Aorta (tissue), 5 donors: ENCODE measurements around the gene RFWD3. TPM values are rescaled to one million over a fixed set of nuclear protein-coding genes. Genes with fewer than 3 reads are reported as not detected.

Source experiments
- ATAC-seq: fragments of 200-7000 bp; cut with Tn5 transposase; one replicate; pipeline ENCODE4 v1.9.1; 2022; ENCODE audit warnings: moderate library complexity; ENCODE audit not compliant: low FRiP score
- DNase-seq, 2 donors: peaks; one replicate each; pipeline ENCODE4 v3.0.0-alpha.2; 2020
- H3K27ac ChIP-seq, 2 donors: one replicate each; pipeline ENCODE4 v1.5.1; 2013; ENCODE audit warnings: low read length in 2 of 2, mild to moderate bottlenecking in 2 of 2, moderate library complexity in 2 of 2, control low read depth in 1 of 2, inconsistent platforms in 1 of 2, low read depth in 1 of 2
- H3K27me3 ChIP-seq, 2 donors: one replicate each; pipeline ENCODE4 v1.6.1; 2013; ENCODE audit warnings: control low read depth in 1 of 2, low read length in 1 of 2, mild to moderate bottlenecking in 1 of 2, moderate library complexity in 1 of 2; ENCODE audit not compliant: insufficient read depth in 2 of 2, control insufficient read depth in 1 of 2
- H3K36me3 ChIP-seq, 2 donors: one replicate each; pipeline ENCODE4 v1.6.1; 2013; ENCODE audit warnings: control low read depth in 1 of 2, low read length in 1 of 2, mild to moderate bottlenecking in 1 of 2; ENCODE audit not compliant: insufficient read depth in 2 of 2, control insufficient read depth in 1 of 2
- H3K4me1 ChIP-seq, 2 donors: one replicate each; pipeline ENCODE4 v1.6.1; 2013; ENCODE audit warnings: low read length in 2 of 2, control low read depth in 1 of 2, mild to moderate bottlenecking in 1 of 2, moderate library complexity in 1 of 2; ENCODE audit not compliant: insufficient read depth in 2 of 2, control insufficient read depth in 1 of 2
- H3K4me3 ChIP-seq, 2 donors: one replicate each; pipeline ENCODE4 v1.5.1; 2013; ENCODE audit warnings: low read length in 2 of 2, control low read depth in 1 of 2, mild to moderate bottlenecking in 1 of 2
- H3K9me3 ChIP-seq: one replicate; pipeline ENCODE4 v1.6.1; 2013; ENCODE audit warnings: mild to moderate bottlenecking, low read length; ENCODE audit not compliant: control insufficient read depth
- WGBS, 2 donors: extraction: QIAGEN DNeasy Blood & Tissue Kit; methylation state at CpG; one replicate each; pipeline ENCODE4 v1.1.7; 2013; 5-methylcytosine and 5-hydroxymethylcytosine counted together
- intact Hi-C, 2 donors: fragments of 100-400 bp; cut with DNase I; formaldehyde crosslinking; loops; one replicate each; pipeline versions ENCODE4 v1.14.2 to v1.15.0; 2022
- polyA plus RNA-seq, 2 donors: library from polyadenylated mRNA; stranded (reverse); fragments of 200-250 nt; gene quantifications; one replicate each; pipeline ENCODE4 v1.2.3, GENCODE V29; 2013
- total RNA-seq, 2 donors: library from RNA; stranded (reverse); fragmentation: NEBNext Ultra II Directional; extraction: Animal tissue kit (Norgen Biotek cat#: 25700); gene quantifications; one replicate each; pipeline ENCODE4 v1.2.1, GENCODE V29; 2021
- donor health status: healthy with polysubstance abuse.
- donor health status: Bipolar disorder and iron deficiency.
- donor health status: DM: no; HTN: no; CAD: no.
- donor health status: DM: no; HTN: no; CAD: no.
- donor health status: DM: yes; HTN: yes; CAD: no.

The RFWD3 gene
- total and polyA plus RNA-seq, 4 donors, result 2.8 to 17.1 (median 9.9) TPM

GRCh38 chr16:74635303-74635702, 31.4 kb downstream of the RFWD3 start:
- peaks cover 6 to 11% of the 10 kb centered on the region in 2 donors for H3K36me3 ChIP-seq
- ATAC-seq (no peak), DNase-seq (no peak)
- intact Hi-C loops, result no loop called here
- no peaks in the 10 kb centered on the region for H3K27me3 ChIP-seq
- 77 to 86% methylated on average over 5 of the region's 5 CpGs for WGBS, 2 donors
- no peak overlapping the region for H3K4me3 ChIP-seq
- H3K4me1 ChIP-seq, result no peaks in the 10 kb centered on the region
- no peaks in the 10 kb centered on the region for H3K9me3 ChIP-seq
- no peak overlapping the region for H3K27ac ChIP-seq

DNA sequence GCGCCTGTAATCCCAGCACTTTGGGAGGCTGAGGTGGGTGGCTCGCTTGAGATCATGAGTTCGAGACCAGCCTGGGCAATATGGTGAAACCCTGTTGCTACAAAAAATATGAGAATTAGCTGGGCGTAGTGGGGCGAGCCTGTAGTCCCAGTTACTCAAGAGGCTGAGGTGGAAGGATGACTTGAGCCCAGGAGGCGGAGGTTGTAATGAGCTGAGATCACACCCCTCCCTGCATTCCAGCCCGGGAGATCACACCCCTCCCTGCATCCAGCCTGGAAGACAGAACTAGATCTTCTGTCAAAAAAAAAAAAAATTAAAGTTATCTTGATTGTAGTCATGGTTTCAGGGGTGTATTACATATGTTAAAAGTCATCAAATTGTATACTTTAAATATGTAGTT, 33.0 kb downstream of the RFWD3 start:
- Histone ChIP-seq H3K9me3 (no peaks in the 10 kb centered on the region), H3K36me3 (peaks cover 6 to 11% of the 10 kb centered on the region in 2 donors), H3K27ac (no peak overlapping the region), H3K27me3 (no peaks in the 10 kb centered on the region), H3K4me3 (no peak overlapping the region), H3K4me1 (no peaks in the 10 kb centered on the region)
- 84 to 90% methylated on average over 7 of the region's 7 CpGs for WGBS, 2 donors
- ATAC-seq (no peak), DNase-seq (no peak)
- intact Hi-C loops, result no loop called here

DNA sequence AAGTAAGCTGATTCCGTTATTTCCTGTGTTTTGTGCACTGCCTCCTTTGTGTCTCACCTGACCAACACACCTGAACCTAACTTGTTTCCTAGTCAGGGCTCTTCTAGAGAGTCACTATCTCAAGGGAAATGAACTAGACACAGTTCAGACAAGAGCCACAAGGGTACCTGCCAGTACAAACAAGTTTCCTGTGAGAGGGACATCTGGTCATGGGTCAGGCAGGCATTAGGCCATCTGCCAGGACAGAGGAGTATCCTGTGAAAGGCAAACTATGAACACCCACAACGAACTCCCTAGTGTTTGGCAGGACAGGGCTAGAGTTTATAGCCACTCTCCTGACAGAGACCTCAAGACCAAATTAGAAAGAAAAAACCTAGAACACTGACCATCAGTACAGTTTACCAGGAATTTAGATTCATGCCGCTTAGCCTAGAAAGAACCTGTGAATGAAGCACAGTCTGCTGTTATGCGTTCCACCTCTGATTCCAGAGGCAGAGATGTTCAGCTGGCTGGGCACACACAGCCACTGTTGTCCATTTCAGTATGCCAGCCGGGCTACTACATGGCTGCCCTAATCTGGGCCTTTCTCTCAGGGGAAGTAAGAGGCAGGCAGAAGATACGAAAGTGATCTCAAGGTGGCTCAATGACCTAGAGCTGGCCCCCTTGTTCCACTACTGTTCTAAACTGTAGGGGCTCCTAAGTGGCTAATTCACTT, 39.0 kb downstream of the RFWD3 start:
- ATAC-seq, result no peak
- DNase-seq, result no peak
- intact Hi-C loops, result loop anchor here in 1 of 2 donors (10.0 kb wide), 1 partner anchor 123 kb away; no protein-coding TSS in a partner anchor

GRCh38 chr16:74626741-74627416, 39.8 kb downstream of the RFWD3 start:
- no peaks in the 10 kb centered on the region for H3K9me3 ChIP-seq
- no peak for DNase-seq
- ATAC-seq, result no peak
- H3K4me3 ChIP-seq, result no peak overlapping the region
- H3K27ac ChIP-seq, result no peak overlapping the region
- WGBS, 2 donors, result 0 to 20% methylated on average over 1 of the region's 1 CpG
- H3K27me3 ChIP-seq, result no peaks in the 10 kb centered on the region
- H3K36me3 ChIP-seq, result peaks cover 3 to 18% of the 10 kb centered on the region in 2 donors
- no peaks in the 10 kb centered on the region for H3K4me1 ChIP-seq
- intact Hi-C loops, result loop anchor here in 1 of 2 donors (10.0 kb wide), 1 partner anchor 122 kb away; no protein-coding TSS in a partner anchor

More for the DNA sequence above, 39.0 kb downstream of the RFWD3 start:
- Histone ChIP-seq H3K27me3 (no peaks in the 10 kb centered on the region), H3K36me3 (peaks cover 3 to 23% of the 10 kb centered on the region in 2 donors), H3K27ac (peak overlapping the region in 1 of 2 donors; percentile 15), H3K4me3 (no peak overlapping the region), H3K4me1 (no peaks in the 10 kb centered on the region), H3K9me3 (no peaks in the 10 kb centered on the region)
- WGBS, 2 donors, result 44 to 46% methylated on average over 6 of the region's 6 CpGs

DNA sequence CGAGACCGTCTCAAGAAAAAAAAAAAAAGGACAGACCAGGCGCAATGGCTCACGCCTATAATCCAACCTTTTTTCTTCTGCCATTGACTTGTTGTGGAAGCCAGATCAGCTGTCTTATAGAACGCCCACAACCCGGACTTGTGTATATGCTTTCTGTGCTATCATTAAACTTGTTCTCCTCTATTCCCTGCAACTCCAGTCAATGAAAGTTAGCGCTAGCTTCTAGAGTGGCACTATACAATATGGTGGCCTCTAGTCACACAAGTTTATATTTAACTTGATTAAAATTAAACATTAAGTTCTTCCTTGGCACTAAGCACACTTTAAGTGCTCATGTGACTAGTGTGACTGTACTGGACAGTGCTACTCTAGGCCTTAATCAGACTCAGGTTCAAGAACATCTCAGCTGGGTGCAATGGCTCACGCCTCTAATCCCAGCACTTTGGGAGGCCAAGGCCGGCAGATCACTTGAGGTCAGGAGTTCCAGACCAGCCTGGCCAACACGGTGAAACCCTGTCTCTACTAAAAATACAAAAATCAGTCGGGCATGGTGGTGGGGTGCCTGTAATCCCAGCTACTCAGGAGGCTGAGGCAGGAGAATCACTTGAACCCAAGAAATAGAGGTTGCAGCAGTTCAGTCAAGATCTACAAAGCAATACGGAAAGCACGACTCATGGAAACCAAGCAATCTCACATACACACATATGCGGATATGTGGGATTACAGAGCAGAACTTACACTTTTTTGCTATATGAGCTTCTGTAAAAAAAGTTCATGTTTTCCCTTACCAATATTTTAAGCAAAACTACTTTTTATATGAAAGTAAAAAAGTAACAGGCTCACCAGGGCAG, 41.0 kb downstream of the RFWD3 start:
- Histone ChIP-seq H3K36me3 (peaks cover 3 to 15% of the 10 kb centered on the region in 2 donors), H3K4me3 (no peak overlapping the region), H3K27ac (no peak overlapping the region), H3K4me1 (no peaks in the 10 kb centered on the region), H3K27me3 (no peaks in the 10 kb centered on the region), H3K9me3 (no peaks in the 10 kb centered on the region)
- no peak for DNase-seq
- no peak for ATAC-seq
- WGBS, 2 donors, result 90 to 92% methylated on average over 14 of the region's 14 CpGs
- intact Hi-C loops, result loop anchor here in 1 of 2 donors (10.0 kb wide), 1 partner anchor 121 kb away; no protein-coding TSS in a partner anchor

DNA sequence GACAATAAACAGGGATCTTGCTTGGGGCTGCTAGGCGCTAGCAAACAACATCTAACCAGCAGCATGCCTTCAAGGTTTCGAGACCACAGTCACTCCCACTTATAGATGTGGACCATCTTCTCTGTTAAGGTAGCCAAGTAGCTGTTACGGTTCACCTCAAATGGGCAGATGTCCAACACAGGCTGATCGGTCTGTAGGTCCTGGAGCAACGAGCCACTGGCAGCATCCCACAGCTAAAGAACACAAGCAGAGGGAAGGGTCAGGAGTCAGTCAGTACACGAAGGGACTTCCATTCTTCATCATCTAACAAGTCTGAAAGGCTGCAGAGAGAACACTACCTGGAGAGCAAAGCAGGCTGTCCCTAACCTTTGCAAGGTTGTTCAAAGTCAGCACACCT, 42.8 kb downstream of the RFWD3 start:
- ATAC-seq (no peak), DNase-seq (no peak)
- H3K27ac ChIP-seq, result no peak overlapping the region
- H3K4me1 ChIP-seq, result no peaks in the 10 kb centered on the region
- 71 to 73% methylated on average over 6 of the region's 6 CpGs for WGBS, 2 donors
- H3K36me3 ChIP-seq, result peaks cover 3 to 15% of the 10 kb centered on the region in 2 donors
- H3K4me3 ChIP-seq, result no peak overlapping the region
- intact Hi-C loops, result loop anchor here in 1 of 2 donors (10.0 kb wide), 1 partner anchor 119 kb away; no protein-coding TSS in a partner anchor
- no peaks in the 10 kb centered on the region for H3K9me3 ChIP-seq
- H3K27me3 ChIP-seq, result no peaks in the 10 kb centered on the region

DNA sequence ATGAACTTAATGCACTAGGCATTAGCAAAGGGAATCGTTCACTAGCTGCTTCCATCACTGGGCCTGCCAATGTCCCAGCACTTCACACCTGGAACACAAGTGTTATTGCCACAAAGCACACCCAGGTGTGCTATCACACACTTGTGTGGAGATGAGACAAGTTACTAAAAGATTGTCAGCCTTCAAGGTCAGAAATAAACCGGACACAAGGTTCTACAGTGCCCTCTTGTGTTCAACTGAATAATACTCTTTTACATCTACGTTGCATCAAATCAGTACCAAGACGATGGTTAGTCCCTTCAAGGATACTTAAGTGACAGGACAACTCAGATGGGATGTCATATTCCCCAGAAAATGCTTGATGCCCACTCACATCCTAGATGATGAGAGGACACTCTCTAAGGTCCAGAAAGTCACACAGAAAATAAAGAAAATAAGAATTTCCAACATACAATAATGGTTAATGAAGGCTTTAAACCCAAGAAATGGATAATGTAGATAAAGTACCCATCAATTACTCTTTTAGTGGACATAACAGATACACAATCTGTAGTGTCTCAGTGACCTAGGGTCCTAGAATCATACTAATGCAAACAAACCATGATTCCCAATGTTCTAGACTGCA, 43.4 kb downstream of the RFWD3 start:
- no peaks in the 10 kb centered on the region for H3K27me3 ChIP-seq
- peaks cover 3 to 15% of the 10 kb centered on the region in 2 donors for H3K36me3 ChIP-seq
- ATAC-seq (peak; percentile 59), DNase-seq (no peak)
- H3K9me3 ChIP-seq, result no peaks in the 10 kb centered on the region
- no peak overlapping the region for H3K4me3 ChIP-seq
- H3K27ac ChIP-seq, result no peak overlapping the region
- H3K4me1 ChIP-seq, result no peaks in the 10 kb centered on the region
- intact Hi-C loops, result loop anchor here in 1 of 2 donors (10.0 kb wide), 1 partner anchor 119 kb away; no protein-coding TSS in a partner anchor
- 24% methylated on average over 4 of the region's 4 CpGs for WGBS, 2 donors

DNA sequence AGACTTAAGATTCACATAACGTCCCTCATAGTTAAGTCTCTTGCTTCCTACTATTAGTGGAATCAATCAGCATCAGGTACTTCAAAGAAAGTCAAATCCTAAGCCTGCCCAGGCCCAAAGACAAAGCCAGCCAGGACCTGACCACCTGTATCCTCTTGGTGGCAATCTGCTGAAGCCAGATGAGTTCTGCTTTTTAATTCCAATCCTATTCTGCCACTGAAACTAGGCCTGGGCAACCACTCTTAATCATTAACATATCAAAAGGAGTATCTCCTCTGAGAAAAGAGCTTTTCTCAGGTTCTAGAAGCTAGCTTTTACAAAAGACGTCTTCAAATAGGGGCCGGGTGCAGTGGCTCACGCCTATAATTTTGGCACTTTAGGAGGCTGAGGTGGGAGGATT, 44.7 kb downstream of the RFWD3 start:
- DNase-seq, result no peak
- Histone ChIP-seq H3K9me3 (no peaks in the 10 kb centered on the region), H3K4me1 (no peaks in the 10 kb centered on the region), H3K27me3 (no peaks in the 10 kb centered on the region), H3K27ac (no peak overlapping the region), H3K4me3 (no peak overlapping the region), H3K36me3 (peaks cover 3 to 10% of the 10 kb centered on the region in 2 donors)
- intact Hi-C loops, result loop anchor here in 1 of 2 donors (10.0 kb wide), 1 partner anchor 117 kb away; no protein-coding TSS in a partner anchor
- 92 to 93% methylated on average over 4 of the region's 4 CpGs for WGBS, 2 donors
- ATAC-seq, result no peak
